Measurements from ENCODE around the gene KIF21B.

- TF ChIP-seq SP1 (IDR thresholded peaks at IDR 0.05) (no peak), HDGF (IDR thresholded peaks at IDR 0.05; ENCODE audit: borderline replicate concordance) (no peak), FOXA1 (IDR thresholded peaks at IDR 0.05) (no peak), FOXM1 (IDR thresholded peaks at IDR 0.05; ENCODE audit: borderline replicate concordance) (no peak), SUZ12 (IDR thresholded peaks at IDR 0.05) (no peak), TARDBP (IDR thresholded peaks at IDR 0.05) (no peak), LEF1 (IDR thresholded peaks at IDR 0.05; ENCODE audit: borderline replicate concordance) (no peak), L3MBTL2 (conservative IDR thresholded peaks at IDR 0.05) (no peak), BHLHE40 (IDR thresholded peaks at IDR 0.05; ENCODE audit: borderline replicate concordance) (no peak), NFRKB (IDR thresholded peaks at IDR 0.05) (no peak), ELF4 (IDR thresholded peaks at IDR 0.05) (no peak)
- TF ChIP-seq, protein P1, sequence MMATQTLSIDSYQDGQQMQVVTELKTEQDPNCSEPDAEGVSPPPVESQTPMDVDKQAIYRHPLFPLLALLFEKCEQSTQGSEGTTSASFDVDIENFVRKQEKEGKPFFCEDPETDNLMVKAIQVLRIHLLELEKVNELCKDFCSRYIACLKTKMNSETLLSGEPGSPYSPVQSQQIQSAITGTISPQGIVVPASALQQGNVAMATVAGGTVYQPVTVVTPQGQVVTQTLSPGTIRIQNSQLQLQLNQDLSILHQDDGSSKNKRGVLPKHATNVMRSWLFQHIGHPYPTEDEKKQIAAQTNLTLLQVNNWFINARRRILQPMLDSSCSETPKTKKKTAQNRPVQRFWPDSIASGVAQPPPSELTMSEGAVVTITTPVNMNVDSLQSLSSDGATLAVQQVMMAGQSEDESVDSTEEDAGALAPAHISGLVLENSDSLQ (IDR thresholded peaks at IDR 0.05) = no peak
Measured at GRCh38 chr1:201061049-201061448, 37.5 kb upstream of the KIF21B start.

Measured in HEK293T (cell line).